Measurements from ENCODE around the gene INKA2. TPM values are rescaled to one million over a fixed set of nuclear protein-coding genes. Genes with fewer than 3 reads are reported as not detected.

Gene INKA2
- total RNA-seq, 6 experiments from 2014 or later: 0.43 to 2.2 (median 1.4) TPM

DNA sequence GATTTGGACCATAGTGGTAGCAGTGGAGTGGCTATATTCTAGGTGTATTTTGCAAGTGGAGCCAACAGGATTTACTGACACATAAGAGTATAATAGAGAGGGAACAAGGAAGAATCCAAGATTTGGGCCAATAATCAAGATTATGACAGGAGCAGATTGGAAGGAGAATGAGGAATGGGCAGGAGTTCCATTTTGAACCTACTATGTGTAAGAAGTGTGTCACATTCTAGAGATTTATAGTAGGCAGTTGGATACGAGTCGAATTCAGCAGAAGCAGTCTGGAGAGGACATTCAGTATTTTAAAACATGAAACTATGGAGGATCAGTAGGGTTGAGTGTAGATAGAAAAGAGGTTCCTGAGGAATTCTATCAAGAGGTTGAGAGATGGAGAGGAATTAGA is 21.7 kb downstream of the INKA2 start:
- Histone ChIP-seq H3K27me3 (no peaks in the 10 kb centered on the region), H3K4me3 (no peak overlapping the region), H3K9me3 (no peaks in the 10 kb centered on the region), H3K27ac (no peak overlapping the region), H3K36me3 (no peaks in the 10 kb centered on the region), H3K4me1 (no peaks in the 10 kb centered on the region)
- 94% methylated on average over 2 of the region's 2 CpGs for WGBS (ENCODE audit: insufficient coverage, low coverage, low lambda C conversion rate, missing lambda C conversion rate)
- TF ChIP-seq POLR2A (IDR thresholded peaks at IDR 0.05): no peak
- TF ChIP-seq, protein P1, sequence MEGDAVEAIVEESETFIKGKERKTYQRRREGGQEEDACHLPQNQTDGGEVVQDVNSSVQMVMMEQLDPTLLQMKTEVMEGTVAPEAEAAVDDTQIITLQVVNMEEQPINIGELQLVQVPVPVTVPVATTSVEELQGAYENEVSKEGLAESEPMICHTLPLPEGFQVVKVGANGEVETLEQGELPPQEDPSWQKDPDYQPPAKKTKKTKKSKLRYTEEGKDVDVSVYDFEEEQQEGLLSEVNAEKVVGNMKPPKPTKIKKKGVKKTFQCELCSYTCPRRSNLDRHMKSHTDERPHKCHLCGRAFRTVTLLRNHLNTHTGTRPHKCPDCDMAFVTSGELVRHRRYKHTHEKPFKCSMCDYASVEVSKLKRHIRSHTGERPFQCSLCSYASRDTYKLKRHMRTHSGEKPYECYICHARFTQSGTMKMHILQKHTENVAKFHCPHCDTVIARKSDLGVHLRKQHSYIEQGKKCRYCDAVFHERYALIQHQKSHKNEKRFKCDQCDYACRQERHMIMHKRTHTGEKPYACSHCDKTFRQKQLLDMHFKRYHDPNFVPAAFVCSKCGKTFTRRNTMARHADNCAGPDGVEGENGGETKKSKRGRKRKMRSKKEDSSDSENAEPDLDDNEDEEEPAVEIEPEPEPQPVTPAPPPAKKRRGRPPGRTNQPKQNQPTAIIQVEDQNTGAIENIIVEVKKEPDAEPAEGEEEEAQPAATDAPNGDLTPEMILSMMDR (IDR thresholded peaks at IDR 0.05): no peak
- ATAC-seq (no peak), DNase-seq (no peak)
- intact Hi-C loops (cut with DNase I): no loop called here

- no peaks in the 10 kb centered on the region for H3K4me1 ChIP-seq
- ATAC-seq (no peak), DNase-seq (no peak)
- H3K27me3 ChIP-seq: no peaks in the 10 kb centered on the region
- no peak overlapping the region for H3K4me3 ChIP-seq
- no peaks in the 10 kb centered on the region for H3K9me3 ChIP-seq
- H3K36me3 ChIP-seq: no peaks in the 10 kb centered on the region
- no peak for TF ChIP-seq POLR2A (IDR thresholded peaks at IDR 0.05)
- TF ChIP-seq, protein P1 (IDR thresholded peaks at IDR 0.05): no peak
- whole genome bisulfite sequencing (ENCODE audit: insufficient coverage, low coverage, low lambda C conversion rate, missing lambda C conversion rate): 71% methylated on average over 3 of the region's 3 CpGs
- intact Hi-C loops (cut with DNase I): no loop called here
- H3K27ac ChIP-seq: no peak overlapping the region
These were observed 22.9 kb downstream of the INKA2 start for GRCh38 chr1:111716333-111716732.

GRCh38 chr1:111709986-111710385 is 29.2 kb downstream of the INKA2 start:
- H3K4me3 ChIP-seq: no peak overlapping the region
- no peaks in the 10 kb centered on the region for H3K27me3 ChIP-seq
- ATAC-seq: no peak
- H3K9me3 ChIP-seq: no peaks in the 10 kb centered on the region
- 89% methylated on average over 1 of the region's 1 CpG for WGBS (ENCODE audit: insufficient coverage, low coverage, low lambda C conversion rate, missing lambda C conversion rate)
- H3K36me3 ChIP-seq: peaks cover 0 to 12% (median 2%) of the 10 kb centered on the region in 4 donors
- no peak overlapping the region for H3K27ac ChIP-seq
- DNase-seq: no peak
- TF ChIP-seq, protein P1 (IDR thresholded peaks at IDR 0.05): no peak
- no peak for TF ChIP-seq POLR2A (IDR thresholded peaks at IDR 0.05)
- peaks cover 0 to under 1% (median 0%) of the 10 kb centered on the region in 4 donors for H3K4me1 ChIP-seq
- intact Hi-C loops (cut with DNase I): no loop called here

GRCh38 chr1:111707906-111708305 is 31.3 kb downstream of the INKA2 start:
- no peaks in the 10 kb centered on the region for H3K27me3 ChIP-seq
- H3K9me3 ChIP-seq: no peaks in the 10 kb centered on the region
- WGBS (ENCODE audit: insufficient coverage, low coverage, low lambda C conversion rate, missing lambda C conversion rate): 69% methylated on average over 9 of the region's 9 CpGs
- TF ChIP-seq, protein P1 (IDR thresholded peaks at IDR 0.05): no peak
- TF ChIP-seq POLR2A (IDR thresholded peaks at IDR 0.05): no peak
- intact Hi-C loops (cut with DNase I): no loop called here
- no peak for DNase-seq
- peaks cover 0 to 9% (median 2%) of the 10 kb centered on the region in 4 donors for H3K4me1 ChIP-seq
- H3K4me3 ChIP-seq: no peak overlapping the region
- H3K27ac ChIP-seq: no peak overlapping the region
- ATAC-seq: peak in 1 of 4 donors; percentile 35
- H3K36me3 ChIP-seq: peaks cover 0 to 12% (median 2%) of the 10 kb centered on the region in 4 donors

GRCh38 chr1:111706921-111707320 is 32.3 kb downstream of the INKA2 start:
- ATAC-seq (no peak), DNase-seq (no peak)
- Histone ChIP-seq H3K4me1 (peaks cover 0 to 9% (median 2%) of the 10 kb centered on the region in 4 donors), H3K36me3 (peaks cover 0 to 12% (median 2%) of the 10 kb centered on the region in 4 donors), H3K27ac (no peak overlapping the region), H3K27me3 (no peaks in the 10 kb centered on the region), H3K4me3 (no peak overlapping the region), H3K9me3 (no peaks in the 10 kb centered on the region)
- 76% methylated on average over 2 of the region's 2 CpGs for WGBS (ENCODE audit: insufficient coverage, low coverage, low lambda C conversion rate, missing lambda C conversion rate)
- TF ChIP-seq POLR2A (IDR thresholded peaks at IDR 0.05): no peak
- TF ChIP-seq, protein P1 (IDR thresholded peaks at IDR 0.05): no peak
- intact Hi-C loops (cut with DNase I): no loop called here
